Endothelial cell (in vitro differentiated cells): ENCODE results near the gene LSR. TPM values are rescaled to one million over a fixed set of nuclear protein-coding genes. Genes with fewer than 3 reads are reported as not detected.
A peak's percentile ranks its signal among the peaks of the same experiment; 100 is the strongest.

Experiments used
- DNase-seq: peaks from one replicate; pipeline ENCODE4 v3.0.0; 2021; ENCODE audit warnings: low spot score
- H3K27ac Mint-ChIP-seq: one replicate; pipeline ENCODE4 v1.8.0; 2021; ENCODE audit warnings: mixed read lengths, inconsistent platforms; ENCODE audit not compliant: unreplicated experiment
- H3K27me3 Mint-ChIP-seq: one replicate; pipeline ENCODE4 v1.8.0; 2021; ENCODE audit warnings: mild to moderate bottlenecking, moderate library complexity, mixed read lengths, inconsistent platforms; ENCODE audit not compliant: unreplicated experiment
- H3K36me3 Mint-ChIP-seq: one replicate; pipeline ENCODE4 v1.8.0; 2021; ENCODE audit warnings: mild to moderate bottlenecking, low read depth, mixed read lengths, inconsistent platforms; ENCODE audit not compliant: unreplicated experiment
- H3K4me1 Mint-ChIP-seq: one replicate; pipeline ENCODE4 v1.8.0; 2021; ENCODE audit warnings: mild to moderate bottlenecking, mixed read lengths, inconsistent platforms; ENCODE audit not compliant: unreplicated experiment
- H3K4me3 Mint-ChIP-seq: one replicate; pipeline ENCODE4 v1.8.0; 2021; ENCODE audit warnings: mild to moderate bottlenecking, mixed read lengths, inconsistent platforms; ENCODE audit not compliant: unreplicated experiment
- H3K9me3 Mint-ChIP-seq: one replicate; pipeline ENCODE4 v1.8.0; 2021; ENCODE audit warnings: mixed read lengths, inconsistent platforms; ENCODE audit not compliant: unreplicated experiment
- CTCF ChIP-seq: fragments of 200-600 bp; sonication (generic); IDR thresholded peaks from one replicate; pipeline ENCODE4 v1.5.0; 2021; ENCODE audit warnings: antibody characterized with exemption; ENCODE audit not compliant: unreplicated experiment
- total RNA-seq: library from RNA; stranded (reverse); fragmentation: NEBNext Ultra II Directional; extraction: Animal tissue kit (Norgen Biotek cat#: 25700); gene quantifications from one replicate; pipeline ENCODE4 v1.2.1, GENCODE V29; 2021; ENCODE audit not compliant: unreplicated experiment

The LSR gene
- total RNA-seq, 1 donor from 2014 or later, result 35.9 TPM

GRCh38 chr19:35267818-35268535, 19.2 kb downstream of the LSR start:
- H3K36me3 Mint-ChIP-seq, result peaks cover 18% of the 10 kb centered on the region
- H3K27ac Mint-ChIP-seq, result peak overlapping the region; percentile 48
- peaks cover 6% of the 10 kb centered on the region for H3K27me3 Mint-ChIP-seq
- no peak for TF ChIP-seq CTCF
- H3K4me3 Mint-ChIP-seq, result peak overlapping the region; percentile 94
- no peaks in the 10 kb centered on the region for H3K9me3 Mint-ChIP-seq
- H3K4me1 Mint-ChIP-seq, result peaks cover 6% of the 10 kb centered on the region
- DNase-seq, result peak; percentile 71

DNA sequence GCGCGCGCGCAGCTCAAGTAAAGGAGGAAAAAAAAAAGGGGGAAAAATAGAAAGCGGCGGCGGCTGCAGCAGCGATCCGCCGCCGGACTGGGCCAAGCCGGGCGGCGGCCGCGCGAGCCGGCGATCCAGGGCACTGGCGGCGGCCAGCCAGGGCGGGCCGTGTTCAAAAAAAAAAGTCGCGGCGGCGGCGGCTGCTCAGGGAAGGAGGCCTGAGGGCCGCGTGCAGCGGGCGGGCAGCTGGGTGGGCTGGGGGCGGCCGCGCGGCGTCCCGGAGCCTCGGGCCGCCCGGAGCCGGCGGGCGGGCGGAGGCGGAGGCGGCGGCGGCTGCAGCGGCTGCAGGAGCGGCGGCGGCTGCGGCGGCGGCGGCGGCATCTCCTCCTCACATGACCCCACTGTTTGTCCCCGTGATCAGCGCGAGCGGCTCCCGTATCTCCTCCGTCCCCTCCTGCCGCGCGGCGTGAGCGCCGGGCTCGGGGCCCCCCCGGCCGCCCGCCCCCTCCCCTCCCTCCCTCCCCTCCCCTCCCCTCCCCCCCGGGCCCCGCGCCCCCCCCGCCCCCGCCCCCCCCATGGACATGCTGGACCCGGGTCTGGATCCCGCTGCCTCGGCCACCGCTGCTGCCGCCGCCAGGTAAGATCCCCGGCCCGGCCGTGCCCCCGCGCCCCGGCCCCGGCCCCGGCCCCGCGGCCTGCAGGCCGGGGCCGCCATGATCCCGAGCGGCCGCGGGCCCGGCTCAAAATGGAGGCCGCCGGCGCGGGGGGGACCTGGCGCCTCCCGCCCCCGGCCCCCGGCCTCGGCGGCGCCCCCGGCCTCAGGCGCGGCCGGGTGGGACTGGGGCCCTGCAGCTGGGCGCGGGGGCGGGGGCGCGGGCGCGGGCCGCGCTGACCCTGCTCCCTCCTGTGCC, 20.0 kb downstream of the LSR start, which contains the start of gene USF2:
TSS of gene USF2 (plus strand) at position 427 of the 902 bp plus-strand sequence. CDS start at position 567, 140 bp downstream.
- H3K4me3 Mint-ChIP-seq, result peak within 1 kb of the TSS; percentile 94
- H3K9me3 Mint-ChIP-seq, result no peaks in the 10 kb centered on the region
- H3K36me3 Mint-ChIP-seq, result peaks cover 25% of the 10 kb centered on the region
- peak; percentile 64 for DNase-seq
- H3K4me1 Mint-ChIP-seq, result peaks cover 9% of the 10 kb centered on the region
- H3K27me3 Mint-ChIP-seq, result peaks cover 9% of the 10 kb centered on the region
- H3K27ac Mint-ChIP-seq, result peak within 1 kb of the TSS; percentile 48
- TF ChIP-seq CTCF, result no peak

GRCh38 chr19:35269438-35270117, 20.8 kb downstream of the LSR start:
- peak; percentile 94 for DNase-seq
- peak; percentile 99 for TF ChIP-seq CTCF
- H3K27me3 Mint-ChIP-seq, result peaks cover 9% of the 10 kb centered on the region
- peaks cover 9% of the 10 kb centered on the region for H3K4me1 Mint-ChIP-seq
- H3K27ac Mint-ChIP-seq, result peak overlapping the region; percentile 72
- H3K9me3 Mint-ChIP-seq, result no peaks in the 10 kb centered on the region
- H3K4me3 Mint-ChIP-seq, result peak overlapping the region; percentile 88
- H3K36me3 Mint-ChIP-seq, result peaks cover 32% of the 10 kb centered on the region

DNA sequence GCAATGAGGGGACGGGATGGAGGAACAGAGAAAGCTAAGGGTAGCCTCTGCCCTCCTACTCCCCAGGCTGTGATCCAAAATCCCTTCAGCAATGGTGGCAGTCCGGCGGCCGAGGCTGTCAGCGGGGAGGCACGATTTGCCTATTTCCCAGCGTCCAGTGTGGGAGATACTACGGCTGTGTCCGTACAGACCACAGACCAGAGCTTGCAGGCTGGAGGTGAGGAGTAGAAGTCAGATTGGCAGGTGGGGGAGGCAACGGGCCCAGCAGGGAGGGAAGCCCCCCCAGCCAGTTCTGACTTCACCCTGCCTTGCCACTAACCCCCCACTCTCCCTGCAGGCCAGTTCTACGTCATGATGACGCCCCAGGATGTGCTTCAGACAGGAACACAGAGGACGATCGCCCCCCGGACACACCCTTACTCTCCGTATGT, 21.6 kb downstream of the LSR start:
- no peak for TF ChIP-seq CTCF
- peaks cover 9% of the 10 kb centered on the region for H3K27me3 Mint-ChIP-seq
- H3K4me3 Mint-ChIP-seq, result peak overlapping the region; percentile 49
- DNase-seq, result no peak
- H3K4me1 Mint-ChIP-seq, result peaks cover 9% of the 10 kb centered on the region
- no peaks in the 10 kb centered on the region for H3K9me3 Mint-ChIP-seq
- peaks cover 38% of the 10 kb centered on the region for H3K36me3 Mint-ChIP-seq
- peak overlapping the region; percentile 72 for H3K27ac Mint-ChIP-seq
